ENCODE results near the gene DCUN1D4. TPM values are rescaled to one million over a fixed set of nuclear protein-coding genes. Genes with fewer than 3 reads are reported as not detected.
"Not testable (repeated sequence)": the region's sequence is repeated elsewhere in the genome, so short reads cannot be mapped to it uniquely, and the experiment has no call there.

DCUN1D4 gene
- total RNA-seq, 1 donor from 2014 or later = 35.2 TPM

DNA sequence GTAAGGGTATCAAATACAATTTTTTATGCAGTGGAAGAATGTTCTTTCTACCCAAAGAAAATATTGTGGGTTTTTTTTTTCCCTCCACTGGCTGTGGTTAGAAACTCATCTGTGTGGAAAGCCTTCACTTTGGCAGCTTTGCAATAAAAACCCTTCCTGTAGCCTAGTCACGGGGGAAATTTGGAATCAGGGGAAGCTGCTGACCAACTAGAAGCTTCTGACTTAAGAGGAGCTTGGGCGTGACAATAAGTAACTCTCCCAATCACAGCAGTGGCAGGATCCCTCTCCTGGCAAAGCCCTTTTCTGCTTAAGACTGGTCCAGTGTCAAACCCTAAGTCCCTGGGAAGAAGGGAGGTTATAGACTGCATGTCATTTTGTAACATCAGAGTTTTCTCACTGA lies 89.3 kb downstream of the DCUN1D4 start:
- ATAC-seq (ENCODE audit: poor library complexity) (no peak), DNase-seq (no peak)
- intact Hi-C loops (cut with DNase I) = no loop called here

DNA sequence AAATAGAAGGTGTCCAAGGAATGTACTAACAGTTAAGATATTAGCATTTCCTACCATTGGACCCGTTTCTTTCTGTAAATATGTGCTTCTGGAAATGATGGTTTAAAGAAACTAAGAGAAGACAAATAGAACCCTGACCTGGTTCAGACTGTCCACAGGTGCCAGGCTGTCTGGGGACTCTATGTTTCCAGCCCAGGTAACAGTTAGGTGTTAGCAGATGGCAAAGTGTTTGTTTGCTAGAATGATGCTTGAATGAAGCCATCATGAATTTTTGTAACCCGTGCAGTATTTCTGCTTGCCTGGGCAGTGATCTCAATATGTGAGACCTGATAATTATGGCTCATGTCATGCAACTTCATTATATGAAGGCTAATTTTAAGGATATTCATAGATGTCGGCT lies 89.7 kb downstream of the DCUN1D4 start:
- ATAC-seq (ENCODE audit: poor library complexity) = no peak
- intact Hi-C loops (cut with DNase I) = no loop called here
- no peak for DNase-seq

DNA sequence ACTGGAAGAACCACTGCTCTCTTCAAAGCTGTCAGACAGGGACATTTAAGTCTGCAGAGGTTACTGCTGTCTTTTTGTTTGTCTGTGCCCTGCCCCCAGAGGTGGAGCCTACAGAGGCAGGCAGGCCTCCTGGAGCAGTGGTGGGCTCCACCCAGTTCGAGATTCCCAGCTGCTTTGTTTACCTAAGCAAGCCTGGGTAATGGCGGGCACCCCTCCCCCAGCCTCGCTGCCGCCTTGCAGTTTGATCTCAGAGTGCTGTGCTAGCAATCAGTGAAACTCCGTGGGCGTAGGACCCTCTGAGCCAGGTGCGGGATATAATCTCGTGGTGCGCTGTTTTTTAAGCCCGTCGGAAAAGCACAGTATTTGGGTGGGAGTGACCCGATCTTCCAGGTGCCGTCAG lies 97.5 kb downstream of the DCUN1D4 start:
- ATAC-seq (ENCODE audit: poor library complexity); intact Hi-C loops (cut with DNase I): not testable (repeated sequence)

DNA sequence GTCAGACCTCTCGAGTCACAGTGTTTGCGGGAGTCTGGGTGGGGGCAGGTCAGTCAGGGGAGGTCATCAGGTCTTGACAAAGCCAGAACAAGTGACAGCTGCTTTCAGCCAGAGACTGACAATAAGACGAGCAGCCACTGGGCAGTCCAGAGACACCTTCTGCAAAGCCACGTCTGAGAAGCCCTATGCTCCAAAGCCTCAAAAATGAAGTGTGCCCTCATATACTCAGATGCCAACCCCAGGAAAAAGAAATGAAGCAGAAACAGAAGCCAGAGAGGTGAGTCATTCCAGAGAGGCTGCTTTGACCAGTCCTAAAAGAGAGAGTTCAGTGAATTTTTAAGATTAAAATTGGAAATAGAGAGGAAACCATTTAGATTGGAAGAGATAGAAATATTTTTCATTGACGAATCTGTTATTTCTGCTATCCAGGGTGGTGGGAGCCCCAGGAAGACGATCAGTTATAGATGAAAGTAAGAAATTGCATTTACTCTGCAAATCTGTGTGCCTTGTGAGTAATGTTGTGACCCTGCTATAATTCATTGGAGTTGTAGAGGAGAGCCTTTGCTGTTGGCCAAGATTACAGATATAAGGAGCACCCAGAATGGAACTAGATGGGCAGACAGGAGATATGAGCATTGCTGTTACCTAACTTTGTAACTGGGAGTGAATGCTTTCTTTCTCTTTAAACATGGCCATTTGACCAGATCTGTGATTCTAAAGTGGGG lies 99.3 kb downstream of the DCUN1D4 start:
- intact Hi-C loops (cut with DNase I) = no loop called here
- DNase-seq (no peak), ATAC-seq (ENCODE audit: poor library complexity) (no peak)

More for the DNA sequence above, 97.5 kb downstream of the DCUN1D4 start:
- DNase-seq = not testable (repeated sequence)

DNA sequence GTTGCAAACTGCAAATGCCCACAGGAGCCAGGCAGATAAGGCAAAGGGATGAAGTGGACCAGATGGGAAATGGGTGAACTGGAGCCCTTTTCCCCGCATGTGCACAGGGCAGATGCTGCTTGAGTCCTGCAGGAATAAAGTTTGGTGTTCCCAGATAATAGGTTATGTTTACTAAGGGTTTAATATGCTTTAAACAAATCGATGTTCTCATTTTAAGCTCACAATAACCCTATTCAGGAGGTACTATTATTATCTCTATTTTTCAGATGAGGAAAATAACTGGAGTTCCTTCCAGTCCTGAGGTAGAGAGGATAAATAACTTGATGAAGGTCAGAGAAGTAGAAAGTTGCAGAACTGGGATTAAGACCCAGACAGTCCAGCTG lies 99.9 kb downstream of the DCUN1D4 start:
- intact Hi-C loops (cut with DNase I) = no loop called here
- DNase-seq = no peak
- no peak for ATAC-seq (ENCODE audit: poor library complexity)

DNA sequence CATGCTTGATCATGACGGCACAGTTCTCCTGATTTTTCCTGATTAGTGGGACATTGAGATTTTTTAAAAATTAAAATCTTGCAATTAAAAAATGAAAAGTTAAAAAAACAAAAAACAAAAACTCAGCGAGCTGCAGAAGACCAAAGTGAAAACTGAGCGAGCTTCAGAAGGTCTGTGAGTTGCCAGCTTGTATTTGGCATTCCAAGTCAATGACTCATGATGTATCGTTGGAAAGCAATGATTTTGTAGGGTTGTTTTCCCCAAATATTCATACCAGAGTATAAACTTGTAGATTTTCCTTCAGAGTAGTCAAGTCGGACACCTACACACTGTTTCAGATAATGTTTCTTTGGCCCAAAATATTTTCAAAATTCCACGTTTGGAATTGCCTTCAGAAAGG lies 100.3 kb downstream of the DCUN1D4 start:
- intact Hi-C loops (cut with DNase I) = no loop called here
- no peak for ATAC-seq (ENCODE audit: poor library complexity)
- DNase-seq = no peak

DNA sequence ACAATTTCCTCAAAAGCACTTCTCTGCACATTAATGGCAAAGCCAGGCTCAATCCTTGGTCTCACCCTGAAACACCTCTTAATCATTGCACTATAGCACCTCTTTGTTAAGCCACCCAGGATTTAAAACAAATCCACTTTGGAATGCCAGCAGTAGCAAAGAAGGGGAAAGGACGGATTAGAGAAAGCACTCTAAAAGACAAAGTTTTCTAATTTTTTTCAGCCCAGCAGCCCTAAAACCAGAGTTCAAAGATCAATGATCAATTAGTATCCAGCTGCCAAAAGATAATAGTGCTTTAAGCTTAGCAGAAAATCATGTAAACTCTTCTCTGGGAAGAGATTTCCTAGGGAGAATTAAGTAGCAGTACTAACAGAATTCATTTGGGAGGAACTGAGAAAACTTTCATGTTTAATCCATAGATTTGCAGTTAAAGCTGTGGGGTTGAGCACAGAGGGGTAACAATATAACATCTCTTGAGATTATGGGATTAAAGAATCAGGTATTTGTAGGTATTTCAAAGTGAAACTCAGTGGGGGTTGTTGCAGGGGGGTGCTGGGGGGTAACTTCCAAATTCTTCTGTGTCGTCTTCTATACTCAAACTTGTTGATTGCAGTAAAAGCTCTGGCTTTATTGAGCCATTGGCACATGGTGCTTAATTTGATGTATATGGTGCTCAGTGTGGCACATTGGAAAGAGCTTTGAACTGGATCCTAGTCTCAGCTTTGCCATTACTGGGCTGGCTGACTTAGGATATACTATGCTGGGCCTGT lies 115.4 kb downstream of the DCUN1D4 start:
- DNase-seq = no peak
- intact Hi-C loops (cut with DNase I) = no loop called here
- no peak for ATAC-seq (ENCODE audit: poor library complexity)

DNA sequence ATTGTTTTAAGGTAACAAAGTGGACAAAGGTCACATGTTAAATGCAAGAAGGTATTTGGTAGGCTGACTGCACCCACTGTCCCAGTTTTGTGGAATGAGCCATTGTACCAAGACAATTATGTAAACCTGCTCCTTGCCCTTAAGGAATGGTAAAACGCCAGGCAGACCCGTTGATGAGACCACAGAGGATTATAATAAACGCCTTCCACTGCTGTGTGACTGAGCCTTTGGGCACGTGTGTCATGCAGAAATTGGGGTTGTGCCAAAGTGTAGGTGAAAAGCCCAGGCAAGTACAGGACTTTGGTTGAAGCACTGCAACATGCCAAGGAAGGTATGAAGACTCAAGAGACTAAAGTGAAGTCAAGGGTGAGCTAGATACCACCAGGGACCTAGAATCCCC lies 117.5 kb downstream of the DCUN1D4 start:
- DNase-seq = no peak
- intact Hi-C loops (cut with DNase I) = no loop called here
- ATAC-seq (ENCODE audit: poor library complexity) = no peak

DNA sequence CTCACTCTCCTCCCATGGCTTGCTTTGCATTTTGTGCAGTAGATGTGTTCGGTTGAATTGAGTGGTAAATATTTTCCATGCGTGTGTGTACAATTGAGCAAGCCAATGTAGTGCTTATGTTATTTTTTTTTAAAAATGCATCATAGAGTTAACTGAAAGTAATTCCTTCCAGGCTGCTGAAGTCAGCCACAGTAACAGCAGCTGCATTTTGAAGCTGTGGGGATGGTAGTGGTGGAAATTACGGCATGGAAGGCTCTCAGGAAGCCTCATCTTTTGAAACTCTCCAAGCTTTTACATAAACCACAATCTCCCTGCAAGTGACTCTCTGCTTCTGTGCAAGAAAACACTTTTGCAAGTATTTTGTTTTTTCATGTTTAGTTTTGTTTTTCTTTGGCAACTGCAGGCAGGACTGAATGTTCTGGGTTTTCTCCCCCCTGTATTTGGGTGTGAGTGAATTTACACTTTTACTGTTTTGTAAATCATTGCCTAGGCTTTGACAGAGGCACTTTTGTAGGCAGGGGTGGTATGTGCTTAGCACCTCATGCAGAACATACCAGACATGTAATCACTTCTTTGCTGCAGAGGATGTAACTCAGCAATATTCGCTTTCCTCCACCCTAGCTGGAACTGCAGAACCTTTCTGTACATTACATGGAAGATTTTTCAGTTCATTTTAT lies 121.0 kb downstream of the DCUN1D4 start:
- intact Hi-C loops (cut with DNase I) = no loop called here
- DNase-seq (no peak), ATAC-seq (ENCODE audit: poor library complexity) (no peak)

DNA sequence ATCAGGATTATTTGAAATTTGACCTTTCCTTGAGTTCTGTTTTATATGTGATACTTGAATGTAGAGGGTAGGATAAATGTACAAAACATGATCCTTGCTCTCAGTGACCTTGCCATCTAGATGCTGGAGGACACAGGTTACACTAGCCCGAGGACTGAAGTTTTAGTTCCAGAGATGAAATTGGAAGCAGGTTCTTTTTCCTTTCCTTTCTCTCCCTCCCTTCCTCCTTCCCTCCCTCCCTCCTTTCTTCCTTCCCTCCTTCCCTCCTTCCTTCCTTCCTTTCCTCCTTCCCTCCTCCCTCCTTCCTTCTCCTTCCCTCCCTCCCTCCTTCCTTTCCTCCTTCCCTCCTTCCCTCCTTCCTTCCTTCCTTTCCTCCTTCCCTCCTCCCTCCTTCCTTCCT lies 122.9 kb downstream of the DCUN1D4 start:
- DNase-seq (no peak), ATAC-seq (ENCODE audit: poor library complexity) (no peak)
- intact Hi-C loops (cut with DNase I) = no loop called here

Other genes with a start within 250 kb of the DCUN1D4 start
- 0.32 TPM for gene LRRC66, start 177.2 kb downstream of the DCUN1D4 start, total RNA-seq
- gene SGCB, start 195.1 kb downstream of the DCUN1D4 start, total RNA-seq = 74.6 TPM
- 2.5 TPM for gene SPATA18, start 208.2 kb downstream of the DCUN1D4 start, total RNA-seq